Common myeloid progenitor, CD34-positive (primary cell): ENCODE results near the gene NAP1L4.

ENCODE experiments used
- CTCF ChIA-PET: fragments of 350-600 bp; sonication (Branson Sonifier 250); formaldehyde crosslinking; loops from one replicate; lab custom pipeline; 2021; ENCODE audit warnings: antibody characterized with exemption; lab: Charles Lee
- POLR2A ChIA-PET: fragments of 350-600 bp; sonication (Branson Sonifier 250); formaldehyde crosslinking; loops from one replicate; lab custom pipeline; 2021; ENCODE audit warnings: antibody characterized with exemption; lab: Charles Lee
- DNase-seq, 3 donors: peaks; one replicate each; pipeline versions ENCODE4 v3.0.0 to v3.0.0-alpha.2; 2013
- H3K27ac ChIP-seq, 2 experiments: 1 replicate in 1 of 2; 2 replicates in 1 of 2; pipeline ENCODE4 v1.7.0; 2013; ENCODE audit warnings: inconsistent platforms in 2 of 2, low read length in 2 of 2, mild to moderate bottlenecking in 2 of 2, low read depth in 1 of 2, moderate library complexity in 1 of 2; ENCODE audit not compliant: severe bottlenecking in 2 of 2, insufficient read depth in 1 of 2, poor library complexity in 1 of 2
- H3K27me3 ChIP-seq, 5 experiments: replicated peaks in 2 of 5; 1 replicate in 3 of 5; 2 replicates in 2 of 5; pipeline versions ENCODE4 v1.6.1 to v1.7.0; 2013; ENCODE audit warnings: low read length in 4 of 5, mild to moderate bottlenecking in 2 of 5, moderate library complexity in 2 of 5, inconsistent platforms in 1 of 5; ENCODE audit not compliant: insufficient read depth in 5 of 5, control insufficient read depth in 4 of 5
- H3K36me3 ChIP-seq, 4 experiments: 1 replicate in 2 of 4; 2 replicates in 2 of 4; pipeline versions ENCODE4 v1.6.1 to v1.7.0; 2013; ENCODE audit warnings: low read length in 3 of 4, control low read depth in 1 of 4, mild to moderate bottlenecking in 1 of 4; ENCODE audit not compliant: control insufficient read depth in 4 of 4, insufficient read depth in 4 of 4
- H3K4me1 ChIP-seq, 4 experiments: 1 replicate in 3 of 4; 2 replicates in 1 of 4; pipeline versions ENCODE4 v1.6.1 to v1.7.1; 2013; ENCODE audit warnings: low read length in 3 of 4, mild to moderate bottlenecking in 3 of 4, control low read depth in 1 of 4, inconsistent platforms in 1 of 4, moderate library complexity in 1 of 4; ENCODE audit not compliant: control insufficient read depth in 4 of 4, insufficient read depth in 4 of 4; ENCODE audit errors: control extremely low read depth in 1 of 4
- H3K4me3 ChIP-seq, 7 experiments: 1 replicate in 4 of 7; 2 replicates in 3 of 7; pipeline versions ENCODE4 v1.5.1 to v1.7.0; 2013; ENCODE audit warnings: mild to moderate bottlenecking in 7 of 7, low read length in 6 of 7, moderate library complexity in 6 of 7, inconsistent platforms in 2 of 7, low read depth in 2 of 7, control low read depth in 1 of 7; ENCODE audit not compliant: insufficient read depth in 4 of 7, control insufficient read depth in 1 of 7; ENCODE audit errors: extremely low read depth in 1 of 7
- H3K9me3 ChIP-seq, 5 experiments: 1 replicate in 4 of 5; 2 replicates in 1 of 5; pipeline versions ENCODE4 v1.6.1 to v1.7.1; 2013; ENCODE audit warnings: low read length in 4 of 5, mild to moderate bottlenecking in 2 of 5, inconsistent platforms in 1 of 5, low read depth in 1 of 5, moderate library complexity in 1 of 5; ENCODE audit not compliant: control insufficient read depth in 4 of 5, insufficient read depth in 2 of 5; ENCODE audit errors: control extremely low read depth in 1 of 5
- WGBS: methylation state at CpG from one replicate; pipeline ENCODE4 v1.1.5; 2013; ENCODE audit not compliant: insufficient coverage; 5-methylcytosine and 5-hydroxymethylcytosine counted together

The NAP1L4 gene

GRCh38 chr11:2899080-2899783 is 92.9 kb downstream of the NAP1L4 start:
- Histone ChIP-seq H3K4me1 (peaks cover 0 to 62% (median 43%) of the 10 kb centered on the region in 4 experiments), H3K27ac (peak overlapping the region in 1 of 2 experiments; percentile 18), H3K36me3 (no peaks in the 10 kb centered on the region), H3K4me3 (peak overlapping the region in 2 of 7 experiments; percentile 9 to 38), H3K27me3 (no peaks in the 10 kb centered on the region), H3K9me3 (no peaks in the 10 kb centered on the region)
- POLR2A ChIA-PET, result no interaction called here
- DNase-seq, result peak in 2 of 3 donors; percentile 29 to 40
- 32% methylated on average over 12 of the region's 13 CpGs for WGBS
- CTCF ChIA-PET, result interaction anchor here (0.9 to 1.8 kb wide), 6 partner anchors 10 to 367 kb away, joined by 3 to 8 read pairs (median 4); no protein-coding TSS in a partner anchor

DNA sequence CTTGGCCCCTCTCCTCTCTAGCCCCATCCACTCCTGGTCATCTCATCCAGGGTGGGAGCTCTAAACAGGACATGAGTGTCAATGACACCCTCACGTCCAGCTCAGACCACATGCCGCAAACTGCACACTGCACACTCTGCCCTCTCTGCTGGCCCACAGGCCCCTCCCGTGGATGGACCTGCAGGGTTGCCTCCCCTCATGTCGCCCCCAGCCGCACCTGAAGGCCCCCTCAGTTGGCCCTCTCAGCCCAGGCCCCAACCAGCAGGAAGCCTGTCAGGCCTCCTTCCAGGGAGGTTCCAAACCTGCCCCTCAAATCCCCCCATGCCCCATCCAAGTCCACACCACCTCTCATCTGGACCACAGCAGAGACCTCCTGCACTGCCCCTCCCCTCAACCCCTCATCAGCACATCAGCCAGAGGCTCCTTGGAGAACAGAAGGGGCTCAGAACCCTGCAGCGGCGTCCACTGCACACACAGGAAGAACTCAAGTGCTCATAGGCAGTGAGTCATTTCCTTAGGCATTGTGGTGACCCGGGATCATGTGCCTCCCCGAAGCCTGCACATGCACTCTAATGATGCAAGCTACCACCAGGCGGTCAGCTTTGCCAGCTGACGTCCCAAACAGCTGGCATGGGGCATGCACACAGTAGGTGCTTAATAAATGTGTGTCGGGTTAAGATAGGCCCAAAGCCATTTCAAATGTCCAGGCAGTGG is 93.6 kb downstream of the NAP1L4 start:
- 38% methylated on average over 10 of the region's 12 CpGs for WGBS
- CTCF ChIA-PET, result interaction anchor here (0.7 to 1.8 kb wide), 10 partner anchors 9 to 366 kb away, joined by 3 to 8 read pairs (median 3); no protein-coding TSS in a partner anchor
- Histone ChIP-seq H3K4me1 (peaks cover 0 to 59% (median 43%) of the 10 kb centered on the region in 4 experiments), H3K4me3 (peak overlapping the region in 3 of 7 experiments; percentile 28 to 42 (median 38)), H3K27me3 (no peaks in the 10 kb centered on the region), H3K9me3 (no peaks in the 10 kb centered on the region), H3K27ac (peak overlapping the region in 1 of 2 experiments; percentile 18), H3K36me3 (no peaks in the 10 kb centered on the region)
- peak; percentile 85 to 96 (median 93) for DNase-seq
- POLR2A ChIA-PET, result no interaction called here

DNA sequence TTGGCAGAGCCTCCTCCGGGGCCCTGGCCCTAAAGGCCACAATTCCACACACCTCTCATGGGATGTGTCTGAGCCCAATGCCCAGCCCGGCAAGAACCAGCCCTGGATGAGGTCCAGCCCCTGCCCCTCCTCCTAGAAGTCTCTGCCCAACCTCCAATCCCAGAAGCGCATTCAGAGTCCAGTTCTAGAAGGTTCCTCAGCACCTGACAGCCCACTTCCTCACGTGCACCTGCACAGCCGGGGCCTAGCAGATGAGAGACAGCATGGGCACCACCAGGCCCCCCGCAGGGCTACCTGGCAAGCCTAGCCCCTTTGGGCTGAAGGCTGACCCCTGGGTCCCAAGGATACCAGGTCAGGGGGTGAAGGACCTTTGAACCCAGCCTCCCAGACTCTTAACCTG is 95.1 kb downstream of the NAP1L4 start:
- no peaks in the 10 kb centered on the region for H3K36me3 ChIP-seq
- DNase-seq, result no peak
- 100% methylated on average over 3 of the region's 6 CpGs for WGBS
- ChIA-PET CTCF (interaction anchor here (10.1 to 14.6 kb wide), 2 partner anchors 34 to 361 kb away, joined by 103 to 462 read pairs; partner anchors contain the start of gene PHLDA2), POLR2A (no interaction called here)
- peaks cover 0 to 56% (median 39%) of the 10 kb centered on the region in 4 experiments for H3K4me1 ChIP-seq
- no peak overlapping the region for H3K27ac ChIP-seq
- H3K27me3 ChIP-seq, result no peaks in the 10 kb centered on the region
- H3K4me3 ChIP-seq, result no peak overlapping the region
- no peaks in the 10 kb centered on the region for H3K9me3 ChIP-seq

- H3K9me3 ChIP-seq, result no peaks in the 10 kb centered on the region
- CTCF ChIA-PET, result interaction anchor here (0.8 to 14.6 kb wide), 5 partner anchors 14 to 369 kb away, joined by 3 to 462 read pairs (median 4); partner anchors contain the start of gene PHLDA2
- no peak overlapping the region for H3K4me3 ChIP-seq
- no peaks in the 10 kb centered on the region for H3K36me3 ChIP-seq
- 81% methylated on average over 6 of the region's 9 CpGs for WGBS
- peaks cover 0 to 57% (median 43%) of the 10 kb centered on the region in 4 experiments for H3K4me1 ChIP-seq
- H3K27ac ChIP-seq, result no peak overlapping the region
- DNase-seq, result no peak
- no peaks in the 10 kb centered on the region for H3K27me3 ChIP-seq
- POLR2A ChIA-PET, result interaction anchor here (0.6 kb wide), 1 partner anchor 12 kb away, joined by 3 read pairs; no protein-coding TSS in a partner anchor
Measured at GRCh38 chr11:2896047-2896446, 96.1 kb downstream of the NAP1L4 start.
